ENCODE data around the gene PPP4R2. TPM values are rescaled to one million over a fixed set of nuclear protein-coding genes. Genes with fewer than 3 reads are reported as not detected.

The PPP4R2 gene
- total and polyA plus RNA-seq, 2 donors (not counting 1 experiment from before 2014, with no cell fraction given), result 9.8 to 57.5 TPM

GRCh38 chr3:73010158-73010557 lies 13.5 kb downstream of the PPP4R2 start:
- H3K4me1 ChIP-seq (ENCODE audit: control insufficient read depth in 2 of 2, insufficient read depth in 2 of 2, low read length in 2 of 2), result no peaks in the 10 kb centered on the region
- CTCF ChIA-PET, result no interaction called here
- TF ChIP-seq EZH2 (IDR thresholded peaks at IDR 0.05; ENCODE audit: borderline replicate concordance, insufficient read depth, low read depth, low read length, poor library complexity, severe bottlenecking) (no peak), CTCF (IDR thresholded peaks at IDR 0.05) (no peak)
- H3K36me3 ChIP-seq (replicated peaks in 1 of 2; ENCODE audit: control extremely low read depth in 1 of 2, control insufficient read depth in 1 of 2, extremely low read depth in 1 of 2, insufficient read depth in 2 of 2, low read length in 1 of 2), result peaks cover 5 to 29% of the 10 kb centered on the region in 2 experiments
- H3K4me3 ChIP-seq (ENCODE audit: control extremely low read depth in 1 of 5, extremely low read depth in 1 of 5, insufficient read depth in 1 of 5, low read depth in 2 of 5, low read length in 4 of 5), result no peak overlapping the region
- H3K9me3 ChIP-seq (ENCODE audit: control extremely low read depth in 1 of 3, control insufficient read depth in 2 of 3, insufficient read depth in 1 of 3, low read length in 2 of 3), result no peaks in the 10 kb centered on the region
- DNase-seq (no peak), ATAC-seq (ENCODE audit: low read depth) (no peak)
- Mint-ChIP-seq H3K27me3 (no peaks in the 10 kb centered on the region), H3K27ac (no peak overlapping the region), H3K4me3 (no peak overlapping the region), H3K4me1 (peaks cover 50% of the 10 kb centered on the region), H3K9me3 (ENCODE audit: insufficient read depth) (no peaks in the 10 kb centered on the region)
- intact Hi-C loops (cut with micrococcal nuclease), result no loop called here
- H4K20me1 ChIP-seq (ENCODE audit: control insufficient read depth, insufficient read depth, low read length, poor library complexity, severe bottlenecking), result peaks cover 73% of the 10 kb centered on the region
- POLR2A ChIA-PET, result no interaction called here
- no peak overlapping the region for H3K4me2 ChIP-seq (replicated peaks; ENCODE audit: low read depth, low read length, poor library complexity, severe bottlenecking)
- H3K27me3 ChIP-seq (replicated peaks in 1 of 4; ENCODE audit: control extremely low read depth in 1 of 4, control insufficient read depth in 3 of 4, insufficient read depth in 4 of 4, low read length in 3 of 4), result no peaks in the 10 kb centered on the region
- 100% methylated on average over 1 of the region's 6 CpGs for WGBS (ENCODE audit: insufficient coverage)
- H3K79me2 ChIP-seq (ENCODE audit: control insufficient read depth, insufficient read depth, low read length), result peaks cover 100% of the 10 kb centered on the region
- no peak overlapping the region for H3K9ac ChIP-seq (ENCODE audit: low read length)
- no peak overlapping the region for H2AFZ ChIP-seq (ENCODE audit: insufficient read depth, low read depth, low read length, poor library complexity, severe bottlenecking)
- no peak overlapping the region for H3K27ac ChIP-seq (ENCODE audit: low read length in 2 of 2)

- H3K4me1 Mint-ChIP-seq, result peaks cover 45% of the 10 kb centered on the region
- TF ChIP-seq CTCF (IDR thresholded peaks at IDR 0.05) (no peak), EZH2 (IDR thresholded peaks at IDR 0.05; ENCODE audit: borderline replicate concordance, insufficient read depth, low read depth, low read length, poor library complexity, severe bottlenecking) (no peak)
- H3K9me3 Mint-ChIP-seq (ENCODE audit: insufficient read depth), result no peaks in the 10 kb centered on the region
- CTCF ChIA-PET, result no interaction called here
- H2AFZ ChIP-seq (ENCODE audit: insufficient read depth, low read depth, low read length, poor library complexity, severe bottlenecking), result no peak overlapping the region
- POLR2A ChIA-PET, result no interaction called here
- H3K4me3 ChIP-seq (ENCODE audit: control extremely low read depth in 1 of 5, extremely low read depth in 1 of 5, insufficient read depth in 1 of 5, low read depth in 2 of 5, low read length in 4 of 5), result no peak overlapping the region
- no peak overlapping the region for H3K4me3 Mint-ChIP-seq
- peaks cover 87% of the 10 kb centered on the region for H4K20me1 ChIP-seq (ENCODE audit: control insufficient read depth, insufficient read depth, low read length, poor library complexity, severe bottlenecking)
- H3K27me3 ChIP-seq (replicated peaks in 1 of 4; ENCODE audit: control extremely low read depth in 1 of 4, control insufficient read depth in 3 of 4, insufficient read depth in 4 of 4, low read length in 3 of 4), result no peaks in the 10 kb centered on the region
- peaks cover 5 to 6% of the 10 kb centered on the region in 2 donors for H3K4me1 ChIP-seq (ENCODE audit: control insufficient read depth in 2 of 2, insufficient read depth in 2 of 2, low read length in 2 of 2)
- intact Hi-C loops (cut with micrococcal nuclease), result no loop called here
- no peaks in the 10 kb centered on the region for H3K9me3 ChIP-seq (ENCODE audit: control extremely low read depth in 1 of 3, control insufficient read depth in 2 of 3, insufficient read depth in 1 of 3, low read length in 2 of 3)
- H3K9ac ChIP-seq (ENCODE audit: low read length), result no peak overlapping the region
- H3K27me3 Mint-ChIP-seq, result no peaks in the 10 kb centered on the region
- DNase-seq, result no peak
- WGBS (ENCODE audit: insufficient coverage), result 97% methylated on average over 3 of the region's 4 CpGs
- H3K79me2 ChIP-seq (ENCODE audit: control insufficient read depth, insufficient read depth, low read length), result peaks cover 99% of the 10 kb centered on the region
- no peak overlapping the region for H3K27ac ChIP-seq (ENCODE audit: low read length in 2 of 2)
- H3K4me2 ChIP-seq (replicated peaks; ENCODE audit: low read depth, low read length, poor library complexity, severe bottlenecking), result no peak overlapping the region
- ATAC-seq (ENCODE audit: low read depth), result no peak
- no peak overlapping the region for H3K27ac Mint-ChIP-seq
- peaks cover 0 to 9% of the 10 kb centered on the region in 2 experiments for H3K36me3 ChIP-seq (replicated peaks in 1 of 2; ENCODE audit: control extremely low read depth in 1 of 2, control insufficient read depth in 1 of 2, extremely low read depth in 1 of 2, insufficient read depth in 2 of 2, low read length in 1 of 2)
Measured at GRCh38 chr3:73018298-73018697, 21.7 kb downstream of the PPP4R2 start.
